Hepatocyte (in vitro differentiated cells): ENCODE measurements around the gene CMTM5. TPM values are rescaled to one million over a fixed set of nuclear protein-coding genes. Genes with fewer than 3 reads are reported as not detected.

Experiments used
- DNase-seq: peaks from one replicate; pipeline ENCODE4 v3.0.0-alpha.2; 2016; ENCODE audit warnings: low spot score
- H2AFZ ChIP-seq: fragments of 200-600 bp; sonication (generic); 2 replicates; pipeline ENCODE4 v1.6.0; 2016; ENCODE audit warnings: antibody characterized with exemption, mild to moderate bottlenecking
- H3K27ac ChIP-seq: fragments of 200-600 bp; sonication (generic); 2 replicates; pipeline ENCODE4 v1.5.1; 2016; ENCODE audit warnings: mild to moderate bottlenecking
- H3K27me3 ChIP-seq: fragments of 200-600 bp; sonication (generic); 2 replicates; pipeline ENCODE4 v1.6.1; 2016
- H3K36me3 ChIP-seq: fragments of 200-600 bp; sonication (generic); replicated peaks from 2 replicates; pipeline ENCODE4 v1.5.1; 2016; ENCODE audit warnings: low read depth; ENCODE audit not compliant: insufficient read depth
- H3K4me1 ChIP-seq: fragments of 200-600 bp; sonication (generic); 2 replicates; pipeline ENCODE4 v1.5.1; 2016; ENCODE audit warnings: mild to moderate bottlenecking, moderate library complexity; ENCODE audit not compliant: insufficient read depth
- H3K4me2 ChIP-seq: fragments of 200-600 bp; sonication (generic); 2 replicates; pipeline ENCODE4 v1.6.0; 2016
- H3K4me3 ChIP-seq: fragments of 200-600 bp; sonication (generic); 2 replicates; pipeline ENCODE4 v1.5.1; 2016; ENCODE audit warnings: mild to moderate bottlenecking
- H3K79me2 ChIP-seq: fragments of 200-600 bp; sonication (generic); 2 replicates; pipeline ENCODE4 v1.6.0; 2017; ENCODE audit warnings: mild to moderate bottlenecking
- H3K9me2 ChIP-seq: fragments of 200-600 bp; sonication (generic); replicated peaks from 2 replicates; pipeline ENCODE4 v1.6.0; 2017; ENCODE audit warnings: mild to moderate bottlenecking; ENCODE audit not compliant: insufficient read depth
- H3K9me3 ChIP-seq: fragments of 200-600 bp; sonication (generic); 2 replicates; pipeline ENCODE4 v1.5.1; 2016; ENCODE audit warnings: low read depth, mild to moderate bottlenecking
- H4K20me1 ChIP-seq: fragments of 200-600 bp; sonication (generic); 2 replicates; pipeline ENCODE4 v1.6.0; 2016; ENCODE audit warnings: mild to moderate bottlenecking; ENCODE audit not compliant: insufficient read depth, poor library complexity, severe bottlenecking
- EZH2 ChIP-seq: fragments of 200-600 bp; sonication (generic); IDR thresholded peaks from 2 replicates; pipeline ENCODE4 v1.6.1; 2016; ENCODE audit warnings: antibody characterized with exemption, mild to moderate bottlenecking, borderline replicate concordance
- EZH2phosphoT487 ChIP-seq: fragments of 200-600 bp; sonication (generic); IDR thresholded peaks from one replicate; pipeline ENCODE4 v1.6.1; 2018; ENCODE audit warnings: antibody characterized with exemption, mild to moderate bottlenecking, low read depth, moderate library complexity; ENCODE audit not compliant: unreplicated experiment, severe bottlenecking
- WGBS: methylation state at CpG from one replicate; pipeline ENCODE4 v1.1.6; 2016; ENCODE audit warnings: low lambda C conversion rate; ENCODE audit errors: missing lambda C conversion rate; 5-methylcytosine and 5-hydroxymethylcytosine counted together
- polyA plus RNA-seq: library from polyadenylated mRNA; unstranded; fragments of >200 nt; fragmentation: Nextera tagmentation; extraction: Ambion mirVana; gene quantifications from 2 replicates; pipeline ENCODE4 v1.2.1, GENCODE V29; 2016
- total RNA-seq: library from RNA; depleted of rRNA; stranded (reverse); fragments of >200 nt; gene quantifications from 2 replicates; pipeline ENCODE4 v1.2.3, GENCODE V29; 2014
- TF ChIP-seq, protein P1 (sequence below): fragments of 200-600 bp; sonication (generic); IDR thresholded peaks from 2 replicates; pipeline ENCODE4 v1.5.1; 2016; ENCODE audit warnings: antibody characterized with exemption, mild to moderate bottlenecking; ENCODE audit not compliant: poor library complexity

The CMTM5 gene
- total and polyA plus RNA-seq, 2 experiments from 2014 or later: 0.28 TPM; not detected in 1

- Histone ChIP-seq H3K9me3 (no peaks in the 10 kb centered on the region), H3K4me3 (no peak overlapping the region), H3K27ac (no peak overlapping the region)
Observed at GRCh38 chr14:23354990-23355389, 21.9 kb upstream of the CMTM5 start.

DNA sequence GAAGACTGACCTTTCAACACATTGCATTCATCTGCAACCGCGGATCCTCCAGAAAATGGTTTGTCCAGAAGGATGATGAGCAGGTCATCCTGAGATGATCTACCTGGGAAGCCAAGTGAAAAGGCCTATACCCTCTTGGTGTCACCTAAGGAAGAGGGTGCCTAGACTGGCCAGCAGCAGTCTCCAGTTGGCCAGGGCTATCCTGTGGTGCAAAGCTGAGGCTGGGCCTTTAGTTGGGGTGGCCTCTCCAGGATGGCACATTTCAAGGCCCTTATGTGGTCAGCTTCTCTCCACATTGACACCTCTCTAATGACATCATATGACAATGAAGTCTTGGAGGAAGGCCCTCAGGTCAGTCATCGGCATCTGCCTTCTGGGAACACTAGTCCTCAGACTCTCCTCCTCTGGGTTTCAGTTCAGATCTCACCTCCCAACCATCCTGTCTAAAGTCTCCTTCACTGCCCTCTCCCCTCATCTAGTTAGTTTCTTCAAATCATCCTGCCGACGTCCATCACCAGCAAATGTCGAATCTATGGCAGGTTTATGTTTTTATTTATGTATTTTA is 20.9 kb upstream of the CMTM5 start:
- no peaks in the 10 kb centered on the region for H3K9me3 ChIP-seq
- no peak overlapping the region for H3K4me2 ChIP-seq
- H4K20me1 ChIP-seq: peaks cover 3% of the 10 kb centered on the region
- H3K27me3 ChIP-seq: no peaks in the 10 kb centered on the region
- H3K4me3 ChIP-seq: no peak overlapping the region
- TF ChIP-seq, protein P1, sequence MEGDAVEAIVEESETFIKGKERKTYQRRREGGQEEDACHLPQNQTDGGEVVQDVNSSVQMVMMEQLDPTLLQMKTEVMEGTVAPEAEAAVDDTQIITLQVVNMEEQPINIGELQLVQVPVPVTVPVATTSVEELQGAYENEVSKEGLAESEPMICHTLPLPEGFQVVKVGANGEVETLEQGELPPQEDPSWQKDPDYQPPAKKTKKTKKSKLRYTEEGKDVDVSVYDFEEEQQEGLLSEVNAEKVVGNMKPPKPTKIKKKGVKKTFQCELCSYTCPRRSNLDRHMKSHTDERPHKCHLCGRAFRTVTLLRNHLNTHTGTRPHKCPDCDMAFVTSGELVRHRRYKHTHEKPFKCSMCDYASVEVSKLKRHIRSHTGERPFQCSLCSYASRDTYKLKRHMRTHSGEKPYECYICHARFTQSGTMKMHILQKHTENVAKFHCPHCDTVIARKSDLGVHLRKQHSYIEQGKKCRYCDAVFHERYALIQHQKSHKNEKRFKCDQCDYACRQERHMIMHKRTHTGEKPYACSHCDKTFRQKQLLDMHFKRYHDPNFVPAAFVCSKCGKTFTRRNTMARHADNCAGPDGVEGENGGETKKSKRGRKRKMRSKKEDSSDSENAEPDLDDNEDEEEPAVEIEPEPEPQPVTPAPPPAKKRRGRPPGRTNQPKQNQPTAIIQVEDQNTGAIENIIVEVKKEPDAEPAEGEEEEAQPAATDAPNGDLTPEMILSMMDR: no peak
- no peak for TF ChIP-seq EZH2phosphoT487
- no peak for TF ChIP-seq EZH2
- no peaks in the 10 kb centered on the region for H3K36me3 ChIP-seq
- H3K79me2 ChIP-seq: peaks cover 3% of the 10 kb centered on the region
- no peak overlapping the region for H3K27ac ChIP-seq
- no peaks in the 10 kb centered on the region for H3K4me1 ChIP-seq
- no peak overlapping the region for H2AFZ ChIP-seq
- DNase-seq: no peak
- 95% methylated on average over 6 of the region's 6 CpGs for WGBS
- no peaks in the 10 kb centered on the region for H3K9me2 ChIP-seq

More at GRCh38 chr14:23354990-23355389, 21.9 kb upstream of the CMTM5 start:
- TF ChIP-seq EZH2phosphoT487: no peak
- TF ChIP-seq EZH2: no peak
- TF ChIP-seq, protein P1: no peak
- no peak overlapping the region for H3K4me2 ChIP-seq
- no peaks in the 10 kb centered on the region for H4K20me1 ChIP-seq
- no peaks in the 10 kb centered on the region for H3K27me3 ChIP-seq
- H3K36me3 ChIP-seq: no peaks in the 10 kb centered on the region
- DNase-seq: no peak
- no peak overlapping the region for H2AFZ ChIP-seq
- H3K79me2 ChIP-seq: no peaks in the 10 kb centered on the region
- no peaks in the 10 kb centered on the region for H3K9me2 ChIP-seq
- 89% methylated on average over 6 of the region's 6 CpGs for WGBS
- H3K4me1 ChIP-seq: no peaks in the 10 kb centered on the region

DNA sequence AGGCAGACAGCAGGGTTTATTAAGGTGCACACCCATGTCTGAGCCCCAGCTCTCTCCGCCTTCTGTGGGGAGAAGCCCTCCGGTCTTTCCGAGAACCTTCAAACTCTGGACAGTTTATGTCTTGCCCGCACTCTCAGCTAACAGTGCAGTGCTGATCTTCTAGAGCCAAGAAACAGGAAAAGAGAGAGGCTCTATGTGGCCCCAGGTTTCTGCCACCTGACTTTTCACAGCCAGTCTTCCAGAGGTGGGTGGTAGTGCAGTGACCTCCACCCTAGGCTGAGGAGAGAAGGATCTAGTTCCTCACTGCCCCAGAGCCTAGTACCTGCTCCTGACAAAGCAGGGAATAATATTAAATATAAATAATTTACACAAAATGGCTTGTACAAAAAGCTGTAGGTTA is 20.2 kb upstream of the CMTM5 start:
- Histone ChIP-seq H3K4me3 (no peak overlapping the region), H3K9me3 (no peaks in the 10 kb centered on the region), H3K27ac (no peak overlapping the region), H3K79me2 (peaks cover 8% of the 10 kb centered on the region), H3K9me2 (no peaks in the 10 kb centered on the region), H3K4me2 (no peak overlapping the region), H3K4me1 (no peaks in the 10 kb centered on the region), H3K27me3 (no peaks in the 10 kb centered on the region), H4K20me1 (peaks cover 10% of the 10 kb centered on the region), H2AFZ (no peak overlapping the region), H3K36me3 (no peaks in the 10 kb centered on the region)
- 93% methylated on average over 4 of the region's 4 CpGs for WGBS
- no peak for DNase-seq
- TF ChIP-seq EZH2phosphoT487: no peak
- TF ChIP-seq EZH2: no peak
- TF ChIP-seq, protein P1: no peak
